GM18520 (cell line): ENCODE data around the gene TOR1AIP2.

Experiments
- ATAC-seq: cut with Tn5 transposase; IDR thresholded peaks from one replicate; pipeline ENCODE4 v1.9.1; 2021; ENCODE audit not compliant: unreplicated experiment

TOR1AIP2 gene

DNA sequence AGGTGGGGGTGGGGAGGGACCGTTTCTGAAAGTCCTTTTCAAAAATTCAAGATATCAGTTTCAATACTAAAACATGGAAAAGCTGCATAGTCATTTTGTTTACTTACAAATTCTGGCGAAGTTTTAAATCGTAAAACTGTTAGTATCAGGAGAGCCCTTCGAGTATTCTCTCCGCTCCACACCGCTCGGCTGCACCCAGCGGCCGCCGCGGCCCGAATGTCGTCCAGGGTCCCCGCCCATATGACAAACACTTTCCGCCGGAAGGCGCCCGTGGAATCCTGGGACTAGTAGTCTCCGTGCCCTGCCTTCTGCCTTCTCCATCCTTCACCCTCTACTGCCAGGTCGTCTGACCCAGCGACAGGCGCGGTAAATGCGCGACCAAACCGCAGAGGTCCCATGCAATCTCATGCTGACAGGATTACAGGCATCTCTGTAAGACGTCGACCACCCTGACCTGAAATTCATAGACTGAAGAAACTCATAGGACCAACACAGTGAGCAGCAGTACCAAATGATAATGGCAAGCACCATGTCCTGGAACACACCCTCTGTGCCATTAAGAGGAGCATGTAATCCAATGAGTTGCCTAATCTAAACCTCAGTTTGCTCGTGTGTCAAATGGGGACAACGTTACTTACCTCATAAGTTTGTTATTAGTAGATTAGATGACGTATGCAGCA, at the start of gene TOR1AIP2:
Gene TOR1AIP2, minus strand, starts transcription at position 218 of the 680 bp plus-strand sequence. CDS start 25,138 bp downstream, outside the sequence.
- ATAC-seq = peak; percentile 55

DNA sequence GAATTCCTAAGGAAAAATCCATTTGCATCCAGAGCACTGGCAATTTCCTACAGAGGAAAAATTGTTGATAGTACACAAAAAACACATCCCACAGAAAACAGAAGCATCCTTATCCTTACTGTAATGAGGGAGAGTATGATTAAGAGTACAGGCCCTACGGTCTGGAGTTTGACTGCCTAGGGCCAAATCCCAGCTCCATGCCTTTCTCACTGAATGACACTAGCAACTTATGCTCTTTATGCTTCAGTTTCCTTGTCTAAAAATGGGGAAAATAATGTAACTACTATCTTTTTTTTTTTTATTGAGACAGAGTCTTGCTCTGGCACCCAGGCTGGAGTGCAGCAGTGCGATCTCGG, 49.2 kb upstream of the TOR1AIP2 start:
- ATAC-seq = no peak

DNA sequence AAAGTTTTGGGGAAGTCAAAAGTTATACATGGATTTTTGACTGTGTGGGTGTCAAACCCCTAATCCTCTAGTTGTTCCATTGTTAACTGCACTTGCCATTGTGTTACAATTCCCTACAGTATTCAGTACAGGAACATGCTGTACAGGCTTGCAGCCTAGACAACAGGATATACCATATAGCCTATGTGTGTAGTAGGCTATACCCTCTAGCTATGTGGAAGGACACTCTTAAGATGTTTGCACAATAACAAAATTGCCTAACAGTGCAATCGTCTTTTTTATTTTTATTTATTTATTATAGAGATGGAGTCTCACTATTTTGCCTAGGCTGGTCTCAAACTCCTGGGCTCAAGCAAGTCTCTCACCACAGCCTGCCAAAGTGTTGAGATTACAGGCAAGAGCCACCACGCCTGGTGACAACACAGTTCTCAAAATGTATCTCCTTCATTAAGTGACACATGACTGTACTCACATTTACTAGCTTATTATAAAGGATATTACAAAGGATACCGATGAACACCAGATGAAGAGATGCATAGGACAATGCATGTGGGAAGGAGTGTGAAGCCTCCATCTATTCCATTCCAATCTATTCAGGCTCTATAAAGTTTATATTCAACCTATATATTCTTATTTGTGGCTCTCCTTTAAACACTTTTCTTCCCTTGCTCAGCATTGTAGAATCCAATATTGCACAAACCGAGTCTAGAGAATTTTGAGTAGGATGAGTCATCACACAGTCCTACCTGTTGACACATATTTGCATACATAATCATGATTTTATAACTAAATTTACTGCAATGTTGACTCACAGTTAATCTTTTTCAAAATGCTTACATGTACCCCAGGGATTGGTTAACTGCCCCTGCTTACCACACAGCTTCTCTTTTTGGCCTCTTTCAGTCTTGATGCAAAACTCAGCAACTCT, 48.6 kb upstream of the TOR1AIP2 start:
- no peak for ATAC-seq

DNA sequence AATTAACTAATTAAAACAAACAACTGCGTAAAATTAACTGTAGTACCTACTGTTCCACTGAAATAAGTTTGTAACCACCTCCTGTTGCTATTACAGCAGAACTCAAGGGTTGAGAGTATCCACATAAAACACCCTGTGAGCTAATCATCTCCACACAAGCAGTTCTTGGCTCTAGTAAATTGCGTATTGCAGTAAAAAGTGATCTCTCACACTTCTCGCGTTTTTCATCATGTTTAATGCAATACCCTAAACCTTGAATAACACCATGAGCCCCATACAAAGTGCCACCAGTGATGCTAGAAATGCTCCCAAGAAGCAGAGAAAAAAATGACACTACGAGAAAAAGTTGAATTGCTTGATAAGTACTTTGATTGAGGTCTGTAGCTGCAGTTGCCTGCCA, 47.7 kb upstream of the TOR1AIP2 start:
- no peak for ATAC-seq

DNA sequence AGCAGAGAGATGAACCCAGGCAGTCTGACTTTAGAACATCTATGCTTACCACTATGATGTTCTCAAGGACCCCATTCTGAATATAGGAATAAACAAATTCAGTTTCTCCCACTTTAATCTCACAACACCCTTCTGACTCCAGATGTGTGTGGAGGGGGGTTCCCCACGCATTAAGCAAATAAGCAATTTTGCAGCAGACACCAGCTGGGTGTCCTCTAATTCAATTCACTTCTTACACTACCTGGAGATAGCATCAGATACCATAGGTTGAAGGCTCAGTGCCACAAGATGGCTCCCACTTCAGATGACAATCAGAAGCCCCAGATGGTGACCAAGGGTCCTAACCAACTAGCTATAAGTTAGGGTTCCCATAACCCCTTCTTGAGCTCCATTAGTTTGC, 46.7 kb upstream of the TOR1AIP2 start:
- ATAC-seq = no peak

DNA sequence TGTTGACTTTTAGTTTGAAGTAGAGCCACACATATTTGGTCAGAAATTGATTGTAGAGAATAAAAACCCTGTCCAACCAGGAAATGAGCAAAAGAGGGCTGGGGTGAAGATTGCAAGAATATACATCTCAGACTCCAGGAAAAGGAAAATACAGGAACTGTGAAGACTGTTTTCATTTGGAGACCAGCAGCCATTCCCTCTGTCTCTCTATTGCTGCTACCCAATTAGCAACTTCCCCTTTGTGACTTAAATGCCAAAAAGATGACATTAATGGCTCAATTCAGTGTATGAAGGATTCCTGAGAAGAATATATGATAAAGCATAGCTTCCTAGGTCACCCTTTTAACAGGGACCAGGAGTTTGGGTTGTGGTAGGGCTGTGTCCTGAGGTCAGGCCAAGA, 45.4 kb upstream of the TOR1AIP2 start:
- no peak for ATAC-seq

DNA sequence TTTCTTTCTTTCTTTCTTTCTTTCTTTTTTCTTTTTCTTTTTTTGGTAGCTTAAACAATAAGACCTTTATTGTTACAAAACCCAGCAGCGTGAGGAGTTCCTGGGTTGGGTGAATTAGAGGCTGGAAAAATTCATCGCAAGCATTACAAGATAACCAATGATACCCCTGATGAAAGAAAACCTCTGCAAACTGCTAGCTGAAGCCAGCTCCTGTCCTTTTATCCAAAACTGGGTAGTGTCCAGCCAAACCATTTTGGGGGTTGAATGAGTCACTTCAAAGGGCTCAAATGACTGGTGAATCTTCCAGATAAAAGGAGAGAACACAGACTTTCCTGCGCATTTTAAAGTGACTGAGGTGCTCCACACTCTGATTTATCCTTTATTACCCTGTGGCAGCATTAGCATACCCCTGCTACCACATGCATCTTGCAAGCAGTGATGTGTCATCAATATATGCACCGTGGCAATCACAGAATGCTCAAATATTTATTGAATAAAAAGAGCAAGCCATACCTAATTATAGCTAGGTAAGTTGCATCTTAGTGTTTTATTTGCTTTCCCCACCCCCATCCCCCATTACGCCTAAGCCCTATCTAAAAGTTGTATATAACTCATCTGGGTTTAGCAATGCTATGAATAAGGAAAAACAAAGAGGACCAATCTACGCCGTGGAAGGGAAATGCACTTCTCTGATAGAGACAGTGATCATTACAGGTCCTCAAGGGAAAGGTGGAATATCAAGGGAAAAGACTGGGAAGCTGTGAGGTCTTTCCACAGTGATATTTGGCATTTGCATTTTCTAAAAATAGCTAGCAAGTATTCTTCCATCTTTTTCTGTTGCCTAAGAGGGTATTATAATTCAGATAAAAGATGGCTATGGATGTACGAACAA, 44.6 kb upstream of the TOR1AIP2 start:
- no peak for ATAC-seq

DNA sequence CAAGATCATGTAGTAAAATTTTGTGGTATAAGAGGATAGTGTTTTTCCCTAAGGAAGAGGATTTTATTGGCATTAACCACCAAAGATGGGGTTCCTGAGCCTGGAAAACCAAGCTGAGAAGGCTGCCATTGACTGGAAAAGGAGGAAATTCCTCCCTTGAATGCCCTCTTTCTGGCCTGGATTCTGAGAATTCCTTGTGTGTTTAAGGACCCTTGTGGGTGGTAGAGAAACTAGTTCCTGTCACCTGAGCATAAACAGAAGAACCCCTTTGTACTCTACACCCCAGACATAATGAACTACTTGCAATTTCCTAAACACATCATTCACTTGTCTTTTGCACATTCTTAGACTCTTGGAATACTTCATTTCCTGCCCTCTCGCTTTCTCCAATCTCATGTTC, 43.9 kb upstream of the TOR1AIP2 start:
- ATAC-seq = no peak

DNA sequence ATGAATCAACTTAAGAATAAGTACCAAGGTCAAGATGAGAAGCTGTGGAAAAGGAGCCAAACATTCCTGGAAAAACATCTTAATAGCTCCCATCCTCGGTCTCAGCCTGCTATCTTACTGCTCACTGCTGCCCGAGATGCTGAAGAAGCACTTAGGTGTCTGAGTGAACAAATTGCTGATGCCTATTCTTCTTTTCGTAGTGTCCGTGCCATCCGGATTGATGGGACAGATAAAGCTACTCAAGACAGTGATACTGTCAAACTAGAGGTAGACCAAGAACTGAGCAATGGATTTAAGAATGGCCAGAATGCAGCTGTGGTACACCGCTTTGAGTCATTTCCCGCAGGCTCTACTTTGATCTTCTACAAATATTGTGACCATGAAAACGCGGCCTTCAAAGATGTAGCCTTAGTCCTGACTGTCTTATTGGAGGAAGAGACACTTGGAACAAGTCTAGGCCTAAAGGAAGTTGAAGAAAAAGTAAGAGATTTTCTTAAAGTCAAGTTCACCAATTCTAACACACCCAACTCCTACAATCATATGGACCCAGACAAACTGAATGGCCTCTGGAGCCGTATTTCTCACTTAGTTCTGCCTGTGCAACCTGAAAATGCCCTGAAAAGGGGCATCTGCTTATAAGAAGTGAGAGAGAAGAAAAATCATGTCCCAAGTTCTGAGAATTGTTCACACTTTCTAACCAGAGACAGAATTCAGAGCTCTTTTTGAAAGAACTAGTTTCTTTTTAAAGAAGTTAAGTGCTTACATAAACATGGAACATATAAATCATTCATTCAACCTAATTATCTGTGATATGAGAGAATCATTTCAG, 40.2 kb upstream of the TOR1AIP2 start:
- no peak for ATAC-seq

DNA sequence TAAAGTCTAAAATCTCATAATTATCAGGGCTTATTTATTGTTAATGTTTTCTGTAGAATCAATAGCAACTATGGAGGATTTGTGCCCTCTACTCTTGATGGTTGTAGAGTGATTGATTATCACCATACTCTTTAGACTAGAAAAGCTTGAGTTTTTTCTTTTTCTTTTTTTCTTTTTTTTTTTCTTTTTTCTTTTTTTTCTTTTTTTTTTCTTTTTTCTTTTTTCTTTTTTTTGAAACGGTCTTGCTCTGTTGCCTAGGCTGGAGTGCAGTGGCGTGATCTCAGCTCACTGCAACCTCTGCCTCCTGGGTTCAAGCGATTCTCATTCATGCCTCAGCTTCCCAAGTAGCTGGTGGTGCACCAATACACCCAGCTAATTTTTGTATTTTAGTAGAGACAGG, 34.2 kb upstream of the TOR1AIP2 start:
- ATAC-seq = no peak

DNA sequence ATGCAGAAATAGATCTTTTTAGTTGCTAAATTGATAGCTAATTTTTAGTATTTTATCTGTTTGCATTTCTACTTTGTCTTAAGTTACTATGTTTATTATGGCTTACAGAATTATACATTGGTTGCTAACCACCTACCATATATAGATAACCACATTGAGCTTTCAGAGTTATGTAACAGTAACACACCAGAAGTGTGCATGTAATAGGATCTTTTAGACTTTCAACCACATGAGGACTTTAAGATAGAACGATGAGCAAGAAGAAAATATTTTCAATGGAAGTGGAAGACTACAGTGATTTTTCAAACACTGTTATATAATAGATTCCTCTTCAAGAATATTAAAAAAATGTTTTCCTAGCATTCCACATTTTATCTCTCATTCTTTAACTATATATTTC, 33.3 kb upstream of the TOR1AIP2 start:
- ATAC-seq = no peak

DNA sequence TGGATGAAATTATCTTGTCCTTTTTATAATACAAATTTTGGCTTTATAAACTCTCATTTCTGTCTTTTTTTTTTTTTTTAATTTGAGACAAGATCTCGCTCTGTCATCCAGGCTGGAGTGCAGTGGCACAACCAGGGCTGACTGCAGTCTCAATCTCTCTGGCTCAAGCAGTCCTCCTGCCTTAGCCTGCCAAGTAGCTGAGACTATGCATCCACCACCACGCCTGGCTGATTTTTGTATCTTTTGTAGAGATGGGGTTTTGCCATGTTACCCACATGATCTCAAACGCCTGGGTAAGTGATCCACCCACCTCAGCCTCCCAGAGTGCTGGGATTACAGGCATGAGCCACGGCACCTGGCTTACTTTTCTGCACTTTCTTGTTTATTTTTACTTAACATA, 12.0 kb upstream of the TOR1AIP2 start:
- no peak for ATAC-seq

DNA sequence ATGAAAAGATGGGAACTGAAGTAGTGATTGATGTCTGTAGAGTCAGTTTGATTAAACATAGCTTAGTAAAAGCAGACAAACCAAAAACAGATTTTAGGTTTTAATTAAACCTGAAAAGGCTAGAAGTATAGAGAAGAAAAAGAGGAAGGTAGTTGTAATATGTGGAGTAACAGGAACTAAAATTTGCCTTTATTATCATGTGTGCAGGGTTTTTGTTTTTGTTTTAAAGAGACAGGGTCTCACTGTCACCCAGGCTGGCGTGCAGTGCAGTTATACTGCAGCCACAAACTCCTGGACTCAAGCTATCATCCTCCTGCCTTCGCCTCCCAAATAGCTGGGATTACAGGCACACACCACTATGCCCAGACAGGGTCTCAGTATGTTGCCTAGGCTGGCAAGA, 10.5 kb upstream of the TOR1AIP2 start:
- no peak for ATAC-seq

DNA sequence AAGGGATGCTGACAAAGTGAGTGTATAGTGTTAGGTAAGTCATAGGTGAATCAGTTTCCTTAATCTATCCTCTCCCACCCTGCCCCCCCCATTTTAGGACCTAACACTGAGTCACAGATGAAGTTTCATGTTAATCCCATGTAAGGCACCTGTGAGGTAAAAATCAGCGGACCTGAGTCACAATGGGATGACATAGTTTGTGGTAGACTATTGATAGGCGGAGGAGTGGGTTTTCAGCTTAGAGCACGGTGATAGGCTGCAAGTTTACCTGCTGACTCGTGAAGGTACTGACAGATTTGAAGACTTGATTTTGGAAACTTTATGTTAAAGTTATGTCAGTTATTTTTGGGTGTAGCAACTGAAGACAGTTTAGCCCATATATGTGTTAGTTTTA, 6.1 kb upstream of the TOR1AIP2 start:
- ATAC-seq = peak; percentile 23

DNA sequence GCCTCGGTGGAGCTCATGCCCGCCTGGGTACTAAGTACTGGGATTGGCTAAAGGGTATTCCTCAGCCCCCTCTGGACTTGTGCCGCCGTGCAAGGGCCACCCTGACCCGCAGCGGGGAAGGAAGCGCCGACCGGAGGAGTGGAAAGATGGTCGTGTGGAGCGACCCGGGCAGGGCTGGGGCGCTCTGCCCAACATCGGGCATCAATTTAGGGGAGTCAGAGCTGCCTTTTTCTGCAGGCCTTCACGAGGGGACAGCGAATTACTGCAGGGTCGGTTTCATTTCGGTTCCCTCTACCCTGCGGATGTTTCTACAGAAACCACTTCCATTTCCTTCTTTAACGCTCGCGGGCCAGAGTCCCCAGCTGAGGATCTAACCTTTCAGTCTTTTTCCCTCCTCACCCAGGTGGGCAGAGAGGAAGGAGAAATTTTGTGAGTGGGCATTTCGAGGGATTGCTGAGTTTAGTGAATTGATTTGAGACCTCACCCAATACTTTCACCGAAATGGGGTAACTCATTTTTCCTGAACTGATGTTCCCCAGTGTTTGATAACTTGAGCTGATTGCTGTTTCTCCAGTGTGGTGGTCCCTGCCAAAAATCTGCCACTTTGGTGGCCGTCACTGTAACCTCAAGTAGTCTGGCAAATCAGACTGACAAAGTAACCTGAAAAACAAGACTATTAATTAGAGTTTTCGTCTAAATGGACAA, 5.6 kb upstream of the TOR1AIP2 start:
- peak; percentile 3 for ATAC-seq

DNA sequence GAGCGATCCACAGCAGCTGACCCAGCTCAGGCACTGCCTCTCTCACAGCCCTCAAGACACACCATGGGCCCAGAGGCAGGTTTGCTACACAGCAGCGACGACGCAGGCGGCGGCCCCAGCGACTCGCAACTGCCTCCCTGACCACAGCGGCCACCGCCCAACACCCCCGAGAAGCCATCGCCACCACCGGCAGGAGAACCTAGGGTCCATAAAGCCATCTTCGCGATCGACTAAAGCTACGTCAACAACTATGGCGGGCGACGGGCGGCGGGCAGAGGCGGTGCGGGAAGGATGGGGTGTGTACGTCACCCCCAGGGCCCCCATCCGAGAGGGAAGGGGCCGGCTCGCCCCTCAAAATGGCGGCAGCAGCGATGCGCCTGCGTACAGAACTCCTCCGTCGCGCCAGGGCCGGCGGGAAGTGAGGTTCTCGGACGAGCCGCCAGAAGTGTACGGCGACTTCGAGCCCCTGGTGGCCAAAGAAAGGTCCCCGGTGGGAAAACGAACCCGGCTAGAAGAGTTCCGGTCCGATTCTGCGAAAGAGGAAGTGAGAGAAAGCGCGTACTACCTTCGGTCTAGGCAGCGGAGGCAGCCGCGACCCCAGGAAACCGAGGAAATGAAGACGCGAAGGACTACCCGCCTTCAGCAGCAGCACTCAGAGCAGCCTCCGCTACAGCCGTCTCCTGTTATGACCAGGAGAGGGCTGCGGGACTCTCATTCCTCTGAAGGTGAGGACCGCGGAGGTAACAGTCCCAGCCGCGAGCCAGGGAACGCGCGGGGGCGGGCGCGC, 4.8 kb upstream of the TOR1AIP2 start, which contains the start of gene TOR1AIP1:
Gene TOR1AIP1, plus strand, starts transcription at position 33 of the 787 bp plus-strand sequence. Its CDS starts 218 bp downstream, at position 251.
- ATAC-seq = peak; percentile 63

DNA sequence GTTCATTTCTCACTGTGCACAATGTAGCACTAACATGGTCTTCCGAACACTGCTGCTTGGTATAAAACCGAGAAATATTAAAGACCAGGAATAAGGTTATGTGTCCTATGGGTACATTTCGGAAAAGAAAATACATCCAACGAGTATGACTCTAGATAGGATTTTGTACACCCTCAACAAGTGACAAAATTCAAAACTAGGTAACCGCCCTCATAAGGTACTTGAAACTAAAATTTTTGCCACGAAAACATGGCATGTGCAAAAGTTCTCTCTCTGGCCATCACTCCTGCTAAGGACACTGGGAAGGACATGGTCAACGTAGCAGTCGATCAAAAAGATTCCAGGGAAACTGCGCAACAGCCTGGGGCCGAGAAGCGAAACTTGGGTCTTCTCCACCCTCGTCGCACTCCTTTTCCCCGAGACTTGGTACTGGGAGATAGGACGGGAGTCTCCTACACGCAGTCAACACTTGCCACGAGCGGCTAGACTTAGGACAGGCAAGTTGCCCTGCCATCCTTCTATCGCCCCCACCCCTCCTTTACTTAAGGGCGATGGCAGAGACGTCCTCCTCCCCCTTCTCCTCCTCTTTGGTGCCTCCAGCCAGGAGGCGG, 4.1 kb upstream of the TOR1AIP2 start:
- ATAC-seq = no peak

DNA sequence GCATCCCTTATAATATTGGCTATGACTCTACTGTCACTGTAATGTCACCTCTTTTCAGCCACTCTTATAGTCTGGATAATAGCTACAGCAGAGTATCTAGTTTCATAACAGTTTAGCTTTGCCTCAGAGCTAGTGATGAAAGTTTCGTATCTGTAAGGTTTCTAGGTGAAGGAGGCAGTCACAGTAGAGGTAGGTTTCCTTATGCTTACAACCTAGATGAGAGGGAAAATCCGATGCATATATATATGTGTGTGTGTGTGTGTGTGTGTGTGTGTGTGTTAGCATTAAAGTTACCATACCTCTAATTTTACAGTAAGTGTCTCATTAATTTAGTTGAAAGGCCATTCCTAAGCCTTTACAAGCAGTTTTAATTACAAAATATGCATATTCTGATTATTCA, 2.2 kb upstream of the TOR1AIP2 start:
- no peak for ATAC-seq

DNA sequence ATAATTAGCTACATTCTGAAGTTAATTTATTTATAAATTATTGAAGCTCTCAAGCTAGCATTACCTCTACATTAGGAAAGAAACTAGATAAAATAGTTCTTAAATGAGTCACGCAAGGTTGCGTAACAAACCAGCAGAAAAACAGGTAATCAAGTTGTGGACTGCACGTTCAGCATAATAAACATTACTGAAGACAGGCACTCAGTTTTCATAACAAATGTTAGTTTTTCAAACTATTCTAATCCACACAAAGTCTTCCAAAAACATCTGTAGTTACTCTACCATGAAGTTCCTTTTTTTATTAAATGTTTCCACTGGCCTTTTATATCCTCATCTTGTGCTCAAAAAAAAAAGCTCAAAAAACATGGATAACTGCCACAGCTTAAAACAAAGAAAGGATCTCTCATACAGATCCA, 1.3 kb downstream of the TOR1AIP2 start:
- ATAC-seq = no peak
